HepG2 (cell line): ENCODE results near the gene ZKSCAN3. TPM values are rescaled to one million over a fixed set of nuclear protein-coding genes. Genes with fewer than 3 reads are reported as not detected.

Experiments used
- ARID4A ChIP-seq: sonication (generic); formaldehyde crosslinking; IDR thresholded peaks from 2 replicates; pipeline ENCODE4 v1.5.0; 2020; ENCODE audit warnings: mild to moderate bottlenecking, missing genetic modification reagents, borderline replicate concordance
- ATF1 ChIP-seq: IDR thresholded peaks from 2 replicates; pipeline ENCODE4 v1.6.1; 2016; ENCODE audit warnings: mild to moderate bottlenecking, control low read depth
- CBFB ChIP-seq: sonication (generic); formaldehyde crosslinking; IDR thresholded peaks from 2 replicates; pipeline ENCODE4 v1.4.0; 2020; ENCODE audit warnings: missing genetic modification reagents
- JARID2 ChIP-seq: sonication (generic); formaldehyde crosslinking; IDR thresholded peaks from 2 replicates; pipeline ENCODE4 v1.8.1; 2023; ENCODE audit warnings: missing genetic modification reagents, inconsistent platforms; ENCODE audit not compliant: insufficient replicate concordance
- PRDM4 ChIP-seq: sonication (generic); formaldehyde crosslinking; IDR thresholded peaks from 2 replicates; pipeline ENCODE4 v1.9.0; 2021; ENCODE audit warnings: missing genetic modification reagents, borderline replicate concordance
- SALL1 ChIP-seq: sonication (generic); formaldehyde crosslinking; IDR thresholded peaks from 2 replicates; pipeline ENCODE4 v1.8.0; 2022; ENCODE audit warnings: mild to moderate bottlenecking, missing genetic modification reagents
- TAF15 ChIP-seq: fragments of 200-400 bp; formaldehyde crosslinking; IDR thresholded peaks from one replicate; pipeline ENCODE4 v1.6.1; 2018; ENCODE audit warnings: mild to moderate bottlenecking, low read depth, low read length; ENCODE audit not compliant: poor library complexity, severe bottlenecking
- XRCC5 ChIP-seq: fragments of 200-400 bp; formaldehyde crosslinking; optimal IDR thresholded peaks from 2 replicates; pipeline ENCODE3; 2017; ENCODE audit warnings: mild to moderate bottlenecking, low read length
- ZNF33A ChIP-seq: sonication (generic); formaldehyde crosslinking; IDR thresholded peaks from 2 replicates; pipeline ENCODE4 v1.5.1; 2020; ENCODE audit warnings: missing genetic modification reagents, mild to moderate bottlenecking, moderate library complexity, borderline replicate concordance
- ZNF431 ChIP-seq: sonication (generic); formaldehyde crosslinking; IDR thresholded peaks from 2 replicates; pipeline ENCODE4 v1.9.0; 2022; ENCODE audit warnings: missing genetic modification reagents, low read depth, mild to moderate bottlenecking, borderline replicate concordance
- ZNF558 ChIP-seq: sonication (generic); formaldehyde crosslinking; IDR thresholded peaks from 2 replicates; pipeline ENCODE4 v1.9.0; 2022; ENCODE audit warnings: mild to moderate bottlenecking, missing genetic modification reagents, borderline replicate concordance
- ZNF737 ChIP-seq: sonication (generic); formaldehyde crosslinking; IDR thresholded peaks from 2 replicates; pipeline ENCODE4 v1.5.0; 2020; ENCODE audit warnings: missing genetic modification reagents, mild to moderate bottlenecking, borderline replicate concordance
- polyA plus RNA-seq, 8 experiments: library from polyadenylated mRNA; depleted of rRNA in 3 of 8; stranded (reverse) in 7 of 8; unstranded in 1 of 8; fragments of >200 nt; fragmentation: Illumina TruSeq in 4 of 8; extraction: Trizol in 4 of 8; gene quantifications; 2 replicates each; pipeline versions ENCODE4 v1.2.1 to v1.2.3, GENCODE V29; 2011 to 2016; ENCODE audit warnings: low read depth in 4 of 8, missing spikeins in 1 of 8, mixed read lengths in 1 of 8; ENCODE audit not compliant: insufficient read depth in 1 of 8
- total RNA-seq, 5 experiments: library from RNA; depleted of rRNA; stranded (reverse); fragments of >200 nt; fragmentation: Illumina TruSeq; extraction: Trizol; gene quantifications; 2 replicates each; pipeline ENCODE4 v1.2.3, GENCODE V29; 2016; ENCODE audit warnings: low read depth in 1 of 5
- TF ChIP-seq, protein P1 (sequence below): sonication (generic); formaldehyde crosslinking; IDR thresholded peaks from 2 replicates; pipeline ENCODE4 v1.4.0; 2020; ENCODE audit warnings: mild to moderate bottlenecking, missing genetic modification reagents
- TF ChIP-seq, protein P2 (sequence below): sonication (generic); formaldehyde crosslinking; IDR thresholded peaks from 2 replicates; pipeline ENCODE4 v1.4.0; 2020; ENCODE audit warnings: missing genetic modification reagents

ZKSCAN3 gene
- total and polyA plus RNA-seq, 2 of the 13 experiments (the other 11 are each of a cell fraction or from before 2014, with no cell fraction given), result 3.3 to 7.4 TPM

GRCh38 chr6:28349892-28350737 lies at the start of gene ZKSCAN3 (continued):
- TF ChIP-seq ARID4A (CRISPR knock-in tag), result peak; percentile 95
- 0 out of 2 replicates have a peak, but pooled peaks have one; percentile 94 for TF ChIP-seq ZNF737 (CRISPR knock-in tag)
- TF ChIP-seq, protein P1, sequence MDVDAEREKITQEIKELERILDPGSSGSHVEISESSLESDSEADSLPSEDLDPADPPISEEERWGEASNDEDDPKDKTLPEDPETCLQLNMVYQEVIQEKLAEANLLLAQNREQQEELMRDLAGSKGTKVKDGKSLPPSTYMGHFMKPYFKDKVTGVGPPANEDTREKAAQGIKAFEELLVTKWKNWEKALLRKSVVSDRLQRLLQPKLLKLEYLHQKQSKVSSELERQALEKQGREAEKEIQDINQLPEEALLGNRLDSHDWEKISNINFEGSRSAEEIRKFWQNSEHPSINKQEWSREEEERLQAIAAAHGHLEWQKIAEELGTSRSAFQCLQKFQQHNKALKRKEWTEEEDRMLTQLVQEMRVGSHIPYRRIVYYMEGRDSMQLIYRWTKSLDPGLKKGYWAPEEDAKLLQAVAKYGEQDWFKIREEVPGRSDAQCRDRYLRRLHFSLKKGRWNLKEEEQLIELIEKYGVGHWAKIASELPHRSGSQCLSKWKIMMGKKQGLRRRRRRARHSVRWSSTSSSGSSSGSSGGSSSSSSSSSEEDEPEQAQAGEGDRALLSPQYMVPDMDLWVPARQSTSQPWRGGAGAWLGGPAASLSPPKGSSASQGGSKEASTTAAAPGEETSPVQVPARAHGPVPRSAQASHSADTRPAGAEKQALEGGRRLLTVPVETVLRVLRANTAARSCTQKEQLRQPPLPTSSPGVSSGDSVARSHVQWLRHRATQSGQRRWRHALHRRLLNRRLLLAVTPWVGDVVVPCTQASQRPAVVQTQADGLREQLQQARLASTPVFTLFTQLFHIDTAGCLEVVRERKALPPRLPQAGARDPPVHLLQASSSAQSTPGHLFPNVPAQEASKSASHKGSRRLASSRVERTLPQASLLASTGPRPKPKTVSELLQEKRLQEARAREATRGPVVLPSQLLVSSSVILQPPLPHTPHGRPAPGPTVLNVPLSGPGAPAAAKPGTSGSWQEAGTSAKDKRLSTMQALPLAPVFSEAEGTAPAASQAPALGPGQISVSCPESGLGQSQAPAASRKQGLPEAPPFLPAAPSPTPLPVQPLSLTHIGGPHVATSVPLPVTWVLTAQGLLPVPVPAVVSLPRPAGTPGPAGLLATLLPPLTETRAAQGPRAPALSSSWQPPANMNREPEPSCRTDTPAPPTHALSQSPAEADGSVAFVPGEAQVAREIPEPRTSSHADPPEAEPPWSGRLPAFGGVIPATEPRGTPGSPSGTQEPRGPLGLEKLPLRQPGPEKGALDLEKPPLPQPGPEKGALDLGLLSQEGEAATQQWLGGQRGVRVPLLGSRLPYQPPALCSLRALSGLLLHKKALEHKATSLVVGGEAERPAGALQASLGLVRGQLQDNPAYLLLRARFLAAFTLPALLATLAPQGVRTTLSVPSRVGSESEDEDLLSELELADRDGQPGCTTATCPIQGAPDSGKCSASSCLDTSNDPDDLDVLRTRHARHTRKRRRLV (CRISPR knock-in tag), result peak; percentile 66; the same call in 1 of the 2 replicates
- TF ChIP-seq SALL1 (CRISPR knock-in tag), result peak; percentile 88
- no peak for TF ChIP-seq JARID2
- TF ChIP-seq CBFB (CRISPR knock-in tag), result peak; percentile 64; the same call in 1 of the 2 replicates
- TF ChIP-seq, protein P2, sequence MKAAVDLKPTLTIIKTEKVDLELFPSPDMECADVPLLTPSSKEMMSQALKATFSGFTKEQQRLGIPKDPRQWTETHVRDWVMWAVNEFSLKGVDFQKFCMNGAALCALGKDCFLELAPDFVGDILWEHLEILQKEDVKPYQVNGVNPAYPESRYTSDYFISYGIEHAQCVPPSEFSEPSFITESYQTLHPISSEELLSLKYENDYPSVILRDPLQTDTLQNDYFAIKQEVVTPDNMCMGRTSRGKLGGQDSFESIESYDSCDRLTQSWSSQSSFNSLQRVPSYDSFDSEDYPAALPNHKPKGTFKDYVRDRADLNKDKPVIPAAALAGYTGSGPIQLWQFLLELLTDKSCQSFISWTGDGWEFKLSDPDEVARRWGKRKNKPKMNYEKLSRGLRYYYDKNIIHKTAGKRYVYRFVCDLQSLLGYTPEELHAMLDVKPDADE (CRISPR knock-in tag), result no peak
- TF ChIP-seq ATF1 (CRISPR knock-in tag), result peak; percentile 68; the same call in 1 of the 2 replicates
- TF ChIP-seq ZNF558 (CRISPR knock-in tag), result peak; percentile 95; the same call in 1 of the 2 replicates
- no peak for TF ChIP-seq PRDM4
- no peak for TF ChIP-seq ZNF431 (CRISPR knock-in tag)
- TF ChIP-seq ZNF33A (CRISPR knock-in tag), result peak; percentile 91; the same call in 1 of the 2 replicates
- TF ChIP-seq TAF15, result no peak
- peak; percentile 97 for TF ChIP-seq XRCC5
